KG1 (cell line): ENCODE results near the gene PLA2G6.
"Not testable (repeated sequence)": the region's sequence is repeated elsewhere in the genome, so short reads cannot be mapped to it uniquely, and the experiment has no call there.

Experiments used
- DNase-seq: peaks from one replicate; lab custom pipeline; 2025; lab: John Stamatoyannopoulos, UW

The PLA2G6 gene

DNA sequence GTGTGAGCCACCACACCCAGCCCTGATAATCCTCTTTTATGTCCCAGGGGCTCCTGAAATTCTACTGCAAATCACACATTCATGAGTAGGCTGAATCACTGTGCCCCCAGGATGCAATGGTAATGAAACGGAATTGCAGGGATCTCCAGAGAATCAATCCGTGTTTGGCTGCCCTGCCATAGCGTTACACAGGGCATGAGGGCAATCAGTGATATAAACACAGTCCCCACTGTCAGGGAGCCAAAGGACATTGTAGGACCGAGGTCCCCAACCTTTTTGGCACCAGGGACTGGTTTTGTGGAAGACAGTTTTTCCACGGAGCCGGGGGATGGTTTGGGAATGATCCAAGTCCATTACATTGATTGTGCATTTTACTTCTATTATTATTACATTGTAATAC, 9.0 kb upstream of the PLA2G6 start:
- DNase-seq: no peak

DNA sequence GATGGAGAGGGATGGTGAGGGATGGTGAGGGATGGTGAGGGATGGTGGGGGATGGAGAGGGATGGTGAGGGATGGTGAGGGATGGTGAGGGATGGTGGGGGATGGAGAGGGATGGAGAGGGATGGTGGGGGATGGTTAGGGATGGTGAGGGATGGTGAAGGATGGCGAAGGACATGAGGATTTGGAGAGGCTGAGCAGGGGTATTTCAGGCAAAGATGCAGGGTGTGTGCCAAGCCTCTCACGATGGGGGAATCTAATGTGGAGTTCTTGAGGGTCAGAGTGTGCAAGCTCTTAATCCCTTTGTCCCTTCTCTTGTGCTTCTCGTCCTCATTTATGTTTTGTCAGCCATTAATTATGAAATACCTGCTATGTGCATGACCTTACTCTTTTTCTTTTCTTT, 7.5 kb upstream of the PLA2G6 start:
- no peak for DNase-seq

DNA sequence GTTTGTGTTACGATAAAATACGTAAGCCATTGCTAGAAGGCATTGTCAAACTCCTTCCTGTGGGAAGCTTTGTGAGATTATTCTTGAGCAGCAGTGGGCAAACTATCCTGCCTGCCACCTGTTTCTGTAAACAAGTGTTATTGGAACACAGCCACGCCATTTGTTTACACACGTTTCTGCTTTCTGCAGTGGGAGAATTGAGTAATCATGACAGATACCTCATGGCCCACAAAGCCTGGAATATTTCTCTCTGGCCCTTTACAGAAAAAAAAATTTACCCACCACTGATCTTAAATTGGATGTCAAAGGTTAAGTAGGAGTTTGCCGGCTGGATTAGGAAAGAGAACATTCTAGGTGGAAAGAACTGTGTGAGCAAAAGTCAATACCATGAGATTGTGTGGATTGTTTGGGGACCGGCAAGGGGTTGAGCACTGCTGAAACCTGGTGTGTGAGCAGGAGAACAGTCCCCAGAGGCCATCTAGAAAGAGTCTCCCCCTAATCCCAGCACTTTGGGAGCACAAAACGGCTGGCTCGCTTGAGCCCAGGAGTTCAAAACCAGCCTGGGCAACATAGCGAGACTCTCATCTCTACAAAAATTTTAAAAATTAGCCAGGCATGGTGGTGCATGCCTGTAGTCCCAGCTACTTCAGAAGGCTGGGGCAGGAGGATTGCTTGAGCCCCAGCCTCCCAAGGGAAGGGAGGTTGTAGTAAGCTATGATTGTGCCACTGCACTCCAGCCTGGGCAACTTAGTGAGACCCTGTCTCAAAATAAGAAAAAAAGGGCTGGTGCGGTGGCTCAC, 6.0 kb upstream of the PLA2G6 start:
- no peak for DNase-seq

DNA sequence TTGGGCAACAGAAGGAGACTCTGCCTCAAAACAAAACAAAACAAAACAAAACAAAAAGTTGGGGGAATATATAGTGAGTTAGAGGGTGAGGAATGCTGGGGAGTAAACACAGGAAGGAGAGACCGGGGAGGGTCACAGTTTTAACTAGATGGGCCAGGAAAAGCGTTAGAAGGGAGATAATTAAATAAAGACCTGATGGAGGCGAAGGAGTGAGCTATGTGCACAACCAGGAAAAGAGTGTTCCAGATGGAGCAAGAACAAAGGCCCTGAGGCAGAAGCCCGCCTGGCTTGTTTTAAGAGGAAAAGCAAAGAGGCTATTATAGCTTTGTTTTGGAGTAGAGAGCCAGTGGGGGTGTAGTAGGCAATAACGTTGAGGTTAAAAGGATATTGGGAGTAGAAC, 4.8 kb upstream of the PLA2G6 start:
- DNase-seq: no peak

DNA sequence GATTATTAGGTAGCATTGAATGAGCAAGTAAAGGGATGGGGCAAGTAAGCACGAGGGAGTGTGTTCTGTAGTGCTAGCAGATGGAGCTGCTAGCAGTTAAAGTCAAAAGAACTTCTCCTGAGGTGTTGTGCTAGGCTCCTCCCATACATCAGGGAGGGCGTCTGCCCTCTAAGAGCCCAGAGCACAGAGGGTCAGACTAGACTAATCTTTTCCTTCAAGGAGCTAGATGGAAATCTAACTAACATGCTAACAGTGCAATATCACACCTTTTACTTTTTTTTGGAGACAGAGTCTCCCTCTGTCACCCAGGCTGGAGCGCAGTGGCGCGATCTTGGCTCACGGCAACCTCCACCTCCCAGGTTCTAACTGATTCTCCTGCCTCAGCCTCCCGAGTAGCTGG, 3.2 kb upstream of the PLA2G6 start:
- DNase-seq: no peak

DNA sequence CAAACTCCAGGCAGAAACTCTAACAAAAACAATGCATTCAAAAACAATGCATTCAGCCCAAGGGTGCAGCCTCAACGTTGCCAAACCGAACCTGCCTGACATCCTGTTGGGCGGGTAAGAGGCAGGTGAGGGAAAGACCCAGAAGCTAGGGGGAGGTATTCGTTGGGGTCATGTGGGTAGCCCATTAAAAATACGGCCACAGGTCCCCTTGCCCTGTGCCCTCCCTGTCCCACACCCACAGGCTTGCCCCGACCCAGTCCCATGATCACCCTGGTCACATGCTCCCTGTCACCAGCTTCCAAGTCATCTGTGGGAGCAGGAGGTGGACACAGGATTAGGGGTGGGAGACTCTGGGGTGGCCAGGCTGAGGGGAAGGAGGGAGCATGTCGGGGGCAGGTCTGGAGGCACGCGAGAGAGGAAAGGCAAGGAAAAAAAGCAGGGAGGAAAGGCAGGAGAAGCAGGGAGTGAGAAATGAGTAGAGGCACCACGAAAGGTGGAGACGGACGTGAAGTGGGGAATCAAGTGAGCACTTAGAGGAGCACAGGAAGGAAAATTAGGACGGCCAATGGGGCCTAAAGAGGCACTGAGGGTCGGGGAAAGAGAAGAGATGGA, 683 bp downstream of the PLA2G6 start:
- no peak for DNase-seq

DNA sequence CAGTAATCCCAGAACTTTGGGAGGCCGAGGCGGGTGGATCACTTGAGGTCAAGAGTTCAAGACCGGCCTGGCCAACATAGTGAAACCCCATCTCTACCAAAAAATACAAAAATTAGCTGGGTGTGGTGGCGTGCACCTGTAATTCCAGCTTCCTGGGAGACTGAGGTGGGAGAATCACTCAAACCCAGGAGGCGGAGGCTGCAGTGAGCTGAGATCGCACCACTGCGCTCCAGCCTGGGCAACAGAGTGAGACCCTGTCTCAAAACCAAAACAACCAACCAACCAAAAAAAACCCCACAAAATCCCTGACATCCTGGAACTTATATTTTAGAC, 3.1 kb downstream of the PLA2G6 start:
- not testable (repeated sequence) for DNase-seq

DNA sequence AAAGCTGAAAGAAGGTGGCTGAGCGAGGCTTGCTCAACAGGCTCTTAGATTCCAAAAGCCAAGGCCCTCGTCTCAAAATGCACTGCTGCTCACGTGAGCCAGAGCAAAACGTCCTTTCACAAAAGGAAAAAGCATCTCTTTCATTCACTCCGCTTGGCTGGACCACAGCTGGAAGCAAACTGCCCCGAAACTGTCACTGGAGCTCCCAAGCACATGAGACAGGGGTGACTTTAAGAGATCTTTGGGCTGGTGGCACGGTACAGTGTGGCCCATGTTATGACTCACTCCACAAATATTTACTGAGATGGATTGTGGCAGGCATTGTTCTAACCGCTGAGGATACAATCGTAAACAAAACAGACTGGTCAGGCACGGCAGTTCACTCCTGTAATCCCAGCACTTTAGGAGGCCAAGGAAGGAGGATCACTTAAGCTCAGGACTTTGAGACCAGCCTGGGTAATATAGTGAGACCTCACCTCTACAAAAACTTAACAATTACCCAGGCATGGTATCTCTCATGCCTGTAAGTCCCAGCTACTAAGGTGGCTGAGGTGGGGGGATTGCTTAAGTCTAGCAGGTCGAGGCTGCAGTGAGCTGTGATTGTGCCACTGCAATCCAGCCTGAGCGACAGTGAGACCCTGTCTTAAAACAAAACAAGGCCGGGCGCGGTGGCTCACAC, 3.6 kb downstream of the PLA2G6 start:
- no peak for DNase-seq

DNA sequence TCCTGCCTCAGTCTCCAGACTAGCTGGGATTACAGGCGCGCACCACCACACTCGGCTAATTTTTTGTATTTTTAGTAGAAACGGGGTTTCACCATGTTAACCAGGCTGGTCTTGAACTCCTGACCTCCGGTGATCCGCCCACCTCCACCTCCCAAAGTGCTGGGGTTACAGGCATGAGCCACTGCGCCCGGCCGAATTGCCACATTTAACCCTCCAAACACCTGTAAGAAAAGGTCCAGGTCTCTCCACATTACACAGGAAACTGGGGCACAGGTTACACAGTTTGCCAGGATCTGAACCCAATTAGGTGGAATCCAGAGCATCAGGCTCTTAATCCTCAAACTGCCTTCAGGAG, 4.1 kb downstream of the PLA2G6 start:
- DNase-seq: not testable (repeated sequence)

DNA sequence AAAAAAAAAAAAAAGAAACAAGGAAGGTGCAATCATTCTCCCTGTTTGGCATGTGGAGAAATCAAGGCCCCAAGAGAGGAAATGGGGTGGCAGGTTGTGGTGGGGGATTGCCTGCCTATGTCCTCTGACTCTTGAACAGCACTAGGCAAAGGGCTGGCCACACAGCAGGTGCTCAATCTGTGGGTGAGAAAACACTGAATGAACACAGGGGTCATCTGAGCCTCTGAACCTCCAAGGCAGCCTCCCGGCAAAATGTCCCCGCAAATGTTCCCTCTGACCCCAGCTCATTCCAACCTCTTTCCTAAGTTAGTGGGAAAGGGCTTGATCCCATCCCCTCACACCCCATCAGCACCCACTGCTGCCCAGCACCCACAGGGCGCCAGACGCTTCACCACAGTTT, 4.6 kb downstream of the PLA2G6 start:
- DNase-seq: no peak

DNA sequence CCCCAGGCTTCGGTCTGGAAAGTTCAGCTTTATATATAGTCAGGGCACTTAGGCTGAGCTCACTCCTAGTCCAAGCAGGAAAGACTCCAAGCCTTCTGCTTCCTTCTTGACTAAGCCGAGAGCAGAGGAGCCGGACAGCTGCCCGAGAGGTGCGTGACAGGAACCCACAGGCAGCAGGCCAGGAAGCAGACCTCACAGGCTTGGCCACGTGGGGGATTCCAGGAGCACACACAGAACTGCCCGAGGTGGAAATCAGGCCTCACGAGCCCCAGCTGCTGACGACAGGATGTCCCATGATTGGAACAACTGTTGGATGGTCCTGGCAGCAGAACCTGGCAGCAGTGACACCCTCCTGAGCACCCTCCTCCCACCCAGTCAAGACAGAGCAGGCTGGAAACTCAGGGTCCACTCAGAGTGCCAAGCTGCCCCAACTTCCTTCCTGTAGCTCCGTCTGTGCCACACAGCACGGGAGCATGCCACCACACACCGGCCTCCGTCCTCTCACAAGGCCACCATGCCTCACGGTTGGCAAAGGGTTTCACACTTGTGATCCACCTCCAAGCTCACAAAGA, 5.4 kb downstream of the PLA2G6 start:
- DNase-seq: peak; percentile 24

DNA sequence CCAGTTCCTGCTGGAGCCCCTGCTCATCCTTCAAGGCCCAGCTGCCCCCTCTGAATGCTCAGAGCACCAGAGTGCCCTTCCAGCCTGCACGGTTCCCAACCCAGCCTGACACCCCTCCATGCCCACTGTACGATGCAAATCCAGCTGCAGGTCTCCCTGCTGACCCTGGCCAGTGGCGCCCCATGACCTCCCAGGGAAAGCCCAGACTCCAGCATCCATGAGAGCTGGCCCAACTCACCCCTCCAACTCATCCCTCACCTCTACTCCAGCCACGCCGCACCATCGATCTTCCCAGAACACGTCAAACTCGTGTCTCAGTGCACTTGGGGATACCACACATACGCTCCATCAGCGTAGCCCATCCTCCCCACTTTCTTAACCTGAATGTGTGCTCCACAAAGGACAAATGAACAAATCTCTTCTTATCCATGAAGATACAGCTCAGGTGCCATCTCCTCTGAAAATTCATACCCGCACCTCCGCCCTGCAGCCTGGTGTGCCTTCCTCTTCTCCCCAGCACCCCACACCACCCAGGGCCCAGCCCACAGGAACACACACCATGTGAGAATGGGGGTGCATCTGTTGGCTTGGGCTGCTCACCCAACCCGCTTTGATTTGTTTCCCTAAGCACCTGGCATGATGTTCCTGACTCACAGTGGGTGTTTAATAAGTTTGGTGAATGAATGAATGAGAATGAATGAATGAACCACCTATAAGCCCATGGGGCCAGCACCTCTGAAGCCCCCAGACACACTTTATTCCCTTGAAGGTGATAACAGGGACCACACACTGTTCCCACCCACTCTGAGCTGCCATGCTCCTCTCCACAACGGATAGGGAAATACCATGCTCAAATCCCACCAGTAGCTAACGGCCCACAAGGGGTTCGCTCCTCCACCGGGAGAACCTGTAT, 6.2 kb downstream of the PLA2G6 start:
- DNase-seq: no peak

DNA sequence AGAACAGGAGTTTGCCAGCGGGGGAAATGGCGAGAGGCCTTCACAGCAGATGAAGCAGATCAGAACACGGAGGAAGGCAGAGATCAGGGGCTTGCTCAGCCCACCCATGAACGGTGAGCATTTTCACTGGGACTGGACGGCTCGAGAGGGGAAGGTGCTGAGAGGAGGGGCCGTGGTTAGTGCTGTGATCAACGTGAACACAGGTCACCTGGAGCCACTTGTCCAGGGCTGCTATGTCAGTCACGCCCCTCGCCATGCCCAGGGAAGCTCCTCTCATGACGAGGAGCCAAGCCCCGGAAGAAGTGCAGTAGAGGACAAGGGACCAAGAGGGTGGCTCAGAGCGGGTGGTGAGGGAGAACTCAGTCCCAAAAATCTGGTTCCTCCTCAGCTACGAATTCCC, 7.0 kb downstream of the PLA2G6 start:
- DNase-seq: no peak

DNA sequence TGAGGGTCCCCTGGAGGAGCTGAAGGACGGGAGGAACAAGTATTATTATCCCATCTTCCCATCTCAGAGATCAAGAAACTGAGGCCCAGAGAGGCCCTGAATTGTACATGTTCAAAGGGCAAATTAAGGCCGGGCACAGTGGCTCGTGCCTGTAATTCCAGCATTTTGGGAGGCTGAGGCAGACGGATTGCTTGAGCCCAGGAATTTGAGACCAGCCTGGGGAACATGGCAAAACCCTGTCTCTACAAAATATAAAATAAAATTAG, 8.1 kb downstream of the PLA2G6 start:
- DNase-seq: no peak

DNA sequence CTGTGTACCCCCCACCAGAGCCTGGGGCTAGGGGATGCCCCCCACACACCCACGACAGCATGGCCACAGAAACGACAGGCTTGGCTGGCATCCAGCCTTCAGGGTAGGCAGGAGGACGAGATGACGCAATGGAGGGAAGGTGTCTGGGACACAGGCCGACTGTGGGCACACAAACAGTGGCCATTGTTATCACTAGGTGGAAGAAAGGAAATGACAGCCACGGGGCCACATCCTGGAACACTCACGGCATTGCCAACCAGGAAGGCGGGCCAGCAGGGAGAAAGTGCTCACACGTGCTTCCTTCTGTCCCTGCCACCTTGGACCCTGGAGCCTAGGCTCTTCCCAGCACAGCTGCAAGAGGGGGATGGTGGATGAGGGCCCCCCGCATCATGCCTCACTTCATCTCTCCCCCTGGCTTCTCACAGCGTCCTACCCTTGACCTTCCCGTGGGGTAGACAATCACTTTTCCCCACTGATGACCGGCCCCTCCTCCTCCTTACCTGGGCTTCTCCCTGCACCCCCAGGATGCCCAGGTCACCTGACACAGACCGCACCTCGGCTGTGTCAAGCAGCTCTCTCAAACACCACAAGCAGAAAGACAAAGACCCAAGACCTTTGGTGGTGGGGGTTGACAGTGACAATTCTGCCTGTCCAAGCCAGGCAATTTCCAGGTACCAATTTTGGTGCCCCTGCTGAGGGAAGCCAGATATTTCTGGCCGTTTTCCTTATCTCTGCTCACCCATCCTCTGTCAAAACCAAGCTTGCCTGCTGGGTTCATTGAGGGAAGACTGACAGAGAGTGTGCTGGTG, 8.6 kb downstream of the PLA2G6 start:
- no peak for DNase-seq

DNA sequence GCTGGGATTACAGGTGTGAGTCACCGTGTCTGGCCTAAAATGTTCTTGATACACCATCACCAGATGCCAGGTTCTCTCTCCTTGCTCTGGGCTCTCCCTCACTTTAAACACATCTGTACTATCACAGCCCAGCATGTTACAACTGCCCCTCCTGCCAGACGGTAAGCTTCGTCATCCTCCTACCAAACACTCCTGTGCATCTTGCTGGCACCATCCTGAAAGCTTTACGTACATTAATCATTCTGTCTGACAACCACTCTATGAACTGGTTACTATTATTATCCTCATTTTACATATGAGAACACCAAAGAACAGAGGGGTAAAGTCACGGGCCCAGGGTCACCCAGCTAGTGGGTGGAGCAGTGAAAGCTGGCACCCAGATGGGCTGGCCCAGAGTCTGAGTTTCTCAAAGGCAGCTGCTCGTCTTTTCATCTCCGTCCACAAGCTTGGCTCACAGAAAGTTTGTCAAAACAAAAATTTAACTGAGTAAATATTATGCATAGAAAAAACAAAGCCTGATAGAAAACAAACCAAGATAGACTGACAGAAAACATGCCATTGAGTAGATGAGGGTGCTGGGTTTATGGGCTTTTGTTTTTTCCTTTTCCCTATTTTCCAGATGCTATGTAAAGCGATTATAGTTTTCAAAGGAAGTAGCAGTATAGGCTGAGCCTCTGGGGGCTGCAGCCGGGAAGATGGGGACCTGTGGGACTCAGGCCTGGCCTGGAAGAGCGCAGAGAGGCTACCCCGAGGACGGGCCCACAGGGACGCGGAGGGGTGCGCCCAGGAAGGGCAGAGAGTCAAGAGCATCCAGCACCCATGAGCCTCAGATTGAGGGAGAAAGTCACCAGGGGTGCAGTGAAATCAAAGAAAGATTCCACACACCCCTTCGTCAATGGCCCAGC, 9.5 kb downstream of the PLA2G6 start:
- DNase-seq: no peak

DNA sequence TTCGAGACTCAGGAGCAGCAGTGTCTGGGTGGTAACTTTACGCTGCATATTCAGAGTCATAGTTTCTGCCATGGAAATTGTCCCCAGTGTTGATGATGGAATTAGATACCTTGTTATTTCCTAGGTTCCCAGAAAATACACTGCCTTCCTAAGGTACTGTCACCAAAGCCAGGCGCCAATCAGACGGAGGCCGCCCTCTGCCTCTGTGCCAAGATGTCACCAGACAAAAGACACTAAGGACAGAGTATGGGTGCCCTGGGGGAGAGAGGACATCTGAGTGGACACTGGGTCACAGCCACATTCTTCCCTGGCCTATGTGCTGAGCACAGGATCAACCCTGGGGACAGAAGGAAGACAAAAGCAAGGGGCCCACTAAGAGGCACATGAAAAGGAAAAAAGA, 11.2 kb downstream of the PLA2G6 start:
- no peak for DNase-seq

DNA sequence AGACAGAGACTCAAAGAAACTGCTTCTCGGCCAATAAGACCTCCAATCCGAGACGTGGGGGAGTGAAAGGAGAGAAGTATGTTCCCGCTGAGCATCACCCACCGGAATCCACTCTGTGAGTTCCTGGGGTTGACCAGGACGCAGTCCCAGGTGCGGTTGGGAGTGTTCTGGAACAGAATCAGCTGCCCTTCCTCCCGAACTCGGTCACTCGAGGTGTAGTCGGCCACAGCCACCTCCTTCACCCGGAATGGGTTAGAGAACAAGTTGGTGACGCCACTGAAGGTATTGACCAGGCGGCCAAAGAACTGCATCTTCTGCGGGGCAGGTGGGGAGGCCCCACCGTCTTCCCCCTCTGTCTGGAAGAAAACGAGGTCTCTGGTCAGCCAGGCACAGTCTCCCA, 12.5 kb downstream of the PLA2G6 start:
- no peak for DNase-seq

DNA sequence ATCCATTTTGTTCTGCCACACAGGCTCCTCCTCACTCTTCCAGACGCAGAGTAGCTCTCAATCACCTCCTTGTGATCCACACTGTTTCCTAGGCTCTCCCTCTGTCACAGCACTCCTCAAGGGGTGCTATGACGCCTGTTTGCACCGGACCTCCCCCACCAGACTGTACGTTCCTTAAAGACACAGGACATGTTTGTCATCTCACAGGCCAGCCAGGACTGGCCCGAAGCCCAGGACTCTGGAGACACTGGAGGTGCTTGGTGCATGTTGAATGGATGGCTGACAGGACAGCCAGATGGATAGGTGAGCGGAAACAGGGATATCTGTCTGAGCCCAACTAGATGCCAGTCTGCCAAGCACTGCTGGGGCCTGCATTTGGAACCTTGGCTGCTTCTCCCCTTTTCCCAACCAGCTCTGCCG, 13.6 kb downstream of the PLA2G6 start:
- no peak for DNase-seq

DNA sequence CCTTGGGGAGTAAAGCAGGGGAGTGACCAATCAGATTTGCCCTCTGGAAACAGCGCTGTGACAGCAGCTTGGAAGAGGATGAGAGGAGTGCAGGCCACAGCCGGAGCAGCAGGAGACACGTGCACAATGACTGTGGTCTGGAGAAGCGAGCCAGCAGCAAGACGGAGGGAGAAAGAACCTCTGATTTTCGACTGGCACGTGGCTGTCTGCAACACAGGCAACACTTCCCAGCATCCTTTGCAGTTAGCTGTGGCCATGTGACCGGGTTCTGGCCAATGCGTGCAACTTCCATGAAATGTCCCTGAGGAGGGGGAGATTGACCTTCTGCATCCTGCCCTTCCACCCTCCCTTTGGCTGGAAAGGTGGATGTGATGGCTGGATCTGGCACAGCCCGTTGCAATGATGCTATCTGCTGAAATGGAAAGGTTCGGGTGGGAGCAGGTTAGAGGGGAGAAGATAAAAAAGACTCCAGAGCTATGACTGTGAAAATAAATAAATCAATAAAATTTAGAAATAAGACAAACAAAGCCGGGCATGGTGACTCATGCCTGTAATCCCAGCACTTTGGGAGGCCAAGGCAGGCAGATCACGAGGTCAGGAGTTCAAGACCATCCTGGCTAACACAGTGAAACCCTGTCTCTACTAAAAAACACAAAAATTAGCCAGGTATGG, 15.6 kb downstream of the PLA2G6 start:
- no peak for DNase-seq
